Measurements from ENCODE around the gene ILDR2.

The ILDR2 gene

DNA sequence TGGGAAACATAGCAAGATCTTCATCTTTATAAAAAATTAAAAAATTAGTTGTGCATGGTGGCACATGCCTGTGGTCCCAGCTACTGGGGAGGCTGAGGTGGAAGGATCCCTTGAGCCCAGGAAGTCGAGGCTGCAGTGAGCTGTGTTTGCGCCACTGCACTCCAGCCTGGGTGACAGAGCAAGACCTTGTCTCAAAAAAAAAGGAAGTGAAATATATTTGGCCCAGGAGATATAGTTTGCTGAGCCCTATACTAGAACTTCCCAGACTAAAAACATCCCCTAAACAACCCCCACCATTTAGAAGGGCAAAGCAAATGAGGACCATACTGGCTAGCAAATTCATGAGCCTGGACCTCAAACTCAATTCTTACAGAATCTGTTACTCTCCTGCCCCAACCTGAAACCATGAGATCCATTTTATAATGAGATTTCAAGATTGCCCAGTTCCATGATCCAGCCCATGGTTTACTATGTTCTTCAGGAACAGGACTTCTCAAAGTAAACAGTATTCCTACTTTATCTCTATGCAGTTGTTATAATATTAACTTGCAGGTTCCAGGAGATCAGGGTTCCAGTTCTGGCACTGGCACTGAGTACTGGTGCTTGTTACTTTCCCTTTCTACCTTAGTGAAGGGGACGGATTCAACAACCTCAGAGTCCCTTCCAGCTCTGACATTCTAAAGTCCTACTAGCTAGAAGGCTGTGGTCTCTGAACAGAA is 50.4 kb downstream of the ILDR2 start:
- WGBS, result 74% methylated on average over 3 of the region's 3 CpGs
- no peaks in the 10 kb centered on the region for H3K36me3 ChIP-seq (ENCODE audit: insufficient read depth, low read length)
- H3K27ac ChIP-seq (ENCODE audit: low read depth, low read length), result no peak overlapping the region
- no peak overlapping the region for H3K4me3 ChIP-seq (ENCODE audit: low read length)
- H3K9me3 ChIP-seq (ENCODE audit: insufficient read depth, low read depth, low read length), result no peaks in the 10 kb centered on the region
- H3K27me3 ChIP-seq (ENCODE audit: insufficient read depth, low read length), result peaks cover 36% of the 10 kb centered on the region
- no peak overlapping the region for H3K9ac ChIP-seq (ENCODE audit: low read depth, low read length)
- H3K4me1 ChIP-seq (ENCODE audit: insufficient read depth, low read length), result peaks cover 9% of the 10 kb centered on the region; the same call in 1 of the 2 replicates

DNA sequence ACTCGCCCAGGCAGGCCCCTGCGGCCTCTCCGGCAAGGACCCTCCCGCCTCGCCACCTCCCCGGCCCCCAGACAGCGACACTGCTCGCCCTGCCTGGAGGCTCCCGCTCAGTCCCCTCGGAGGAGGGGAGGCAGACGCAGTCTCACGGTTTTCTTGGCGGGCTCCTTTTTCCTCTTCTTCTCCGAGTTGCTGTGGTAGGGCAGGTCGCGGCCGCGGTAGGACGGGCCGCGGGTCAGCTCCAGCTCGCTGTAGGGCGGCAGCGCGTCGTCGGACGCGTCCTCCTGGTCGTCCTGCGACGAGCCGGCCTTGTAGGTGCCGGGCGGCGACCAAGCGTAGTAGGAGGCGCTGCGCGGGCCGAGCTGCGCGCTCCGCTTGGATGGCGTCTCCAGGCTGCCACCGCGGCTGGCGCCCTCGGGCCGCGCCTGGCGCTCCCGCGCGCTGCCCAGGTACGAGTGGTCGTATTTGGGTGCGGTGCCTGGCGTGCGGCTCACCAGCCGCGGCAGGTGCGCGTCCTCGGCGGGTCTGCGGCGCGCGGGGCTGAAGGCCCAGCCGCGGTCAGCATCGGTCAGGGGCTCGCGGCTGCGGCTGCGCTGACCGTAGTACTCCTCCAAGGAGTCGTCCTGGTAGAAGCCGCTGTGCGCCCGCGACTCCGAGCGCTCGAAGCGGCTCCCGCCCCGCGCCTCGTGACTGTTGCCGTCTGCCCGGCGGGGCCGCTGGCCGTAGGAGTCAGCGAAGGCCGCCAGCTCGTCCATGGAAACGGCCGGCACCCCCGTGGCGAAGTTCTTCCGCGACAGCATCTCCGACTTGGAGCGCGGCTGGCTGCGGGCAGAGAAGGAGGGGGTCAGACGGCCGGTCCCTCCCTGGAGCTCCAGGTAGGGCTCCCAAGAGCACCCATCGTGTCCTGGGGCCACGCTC is 54.5 kb downstream of the ILDR2 start:
- H3K4me1 ChIP-seq (ENCODE audit: insufficient read depth, low read length), result peaks cover 4% of the 10 kb centered on the region; the same call in 1 of the 2 replicates
- peaks cover 61% of the 10 kb centered on the region for H3K27me3 ChIP-seq (ENCODE audit: insufficient read depth, low read length)
- WGBS, result 8% methylated on average over 113 of the region's 113 CpGs
- no peaks in the 10 kb centered on the region for H3K9me3 ChIP-seq (ENCODE audit: insufficient read depth, low read depth, low read length)
- peak overlapping the region; percentile 58 for H3K4me3 ChIP-seq (ENCODE audit: low read length)
- H3K27ac ChIP-seq (ENCODE audit: low read depth, low read length), result no peak overlapping the region
- peak overlapping the region; percentile 58 for H3K9ac ChIP-seq (ENCODE audit: low read depth, low read length)
- no peaks in the 10 kb centered on the region for H3K36me3 ChIP-seq (ENCODE audit: insufficient read depth, low read length)

DNA sequence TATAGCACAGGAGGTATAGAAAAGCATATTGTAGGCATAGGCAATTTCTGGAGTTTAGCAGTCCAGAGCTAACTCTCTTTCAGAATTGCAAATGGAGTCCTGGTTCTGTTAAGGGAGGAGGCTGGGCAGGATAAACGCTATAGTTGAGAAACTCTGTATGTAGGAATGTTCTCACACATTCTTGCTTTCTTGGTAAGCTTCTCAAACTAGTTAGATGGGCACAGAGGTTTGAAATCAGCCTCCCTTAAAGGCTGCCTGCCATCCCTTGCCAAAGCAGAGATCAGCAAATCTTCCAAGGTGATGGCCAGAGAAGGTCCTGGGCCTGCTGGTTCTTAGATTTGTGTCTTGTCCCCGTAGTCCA is 56.4 kb downstream of the ILDR2 start:
- Histone ChIP-seq H3K36me3 (ENCODE audit: insufficient read depth, low read length) (no peaks in the 10 kb centered on the region), H3K4me3 (ENCODE audit: low read length) (no peak overlapping the region), H3K9me3 (ENCODE audit: insufficient read depth, low read depth, low read length) (no peaks in the 10 kb centered on the region), H3K27ac (ENCODE audit: low read depth, low read length) (no peak overlapping the region), H3K9ac (ENCODE audit: low read depth, low read length) (no peak overlapping the region), H3K27me3 (ENCODE audit: insufficient read depth, low read length) (peaks cover 61% of the 10 kb centered on the region), H3K4me1 (ENCODE audit: insufficient read depth, low read length) (no peaks in the 10 kb centered on the region; the same call in 1 of the 2 replicates)
- WGBS, result 86% methylated on average over 2 of the region's 2 CpGs

GRCh38 chr1:166918088-166918955 is 57.0 kb downstream of the ILDR2 start:
- H3K4me3 ChIP-seq (ENCODE audit: low read length), result no peak overlapping the region
- 88% methylated on average over 5 of the region's 6 CpGs for WGBS
- H3K4me1 ChIP-seq (ENCODE audit: insufficient read depth, low read length), result no peaks in the 10 kb centered on the region; the same call in 1 of the 2 replicates
- H3K27me3 ChIP-seq (ENCODE audit: insufficient read depth, low read length), result peaks cover 58% of the 10 kb centered on the region
- no peaks in the 10 kb centered on the region for H3K36me3 ChIP-seq (ENCODE audit: insufficient read depth, low read length)
- H3K9me3 ChIP-seq (ENCODE audit: insufficient read depth, low read depth, low read length), result no peaks in the 10 kb centered on the region
- no peak overlapping the region for H3K27ac ChIP-seq (ENCODE audit: low read depth, low read length)
- H3K9ac ChIP-seq (ENCODE audit: low read depth, low read length), result no peak overlapping the region

GRCh38 chr1:166915941-166916340 is 59.4 kb downstream of the ILDR2 start:
- H3K27me3 ChIP-seq (ENCODE audit: insufficient read depth, low read length), result peaks cover 34% of the 10 kb centered on the region
- no peak overlapping the region for H3K4me3 ChIP-seq (ENCODE audit: low read length)
- no peaks in the 10 kb centered on the region for H3K36me3 ChIP-seq (ENCODE audit: insufficient read depth, low read length)
- no peaks in the 10 kb centered on the region; the same call in 1 of the 2 replicates for H3K4me1 ChIP-seq (ENCODE audit: insufficient read depth, low read length)
- H3K9ac ChIP-seq (ENCODE audit: low read depth, low read length), result no peak overlapping the region
- peaks cover 12% of the 10 kb centered on the region for H3K9me3 ChIP-seq (ENCODE audit: insufficient read depth, low read depth, low read length)
- no peak overlapping the region for H3K27ac ChIP-seq (ENCODE audit: low read depth, low read length)
- WGBS, result 53% methylated on average over 4 of the region's 4 CpGs

DNA sequence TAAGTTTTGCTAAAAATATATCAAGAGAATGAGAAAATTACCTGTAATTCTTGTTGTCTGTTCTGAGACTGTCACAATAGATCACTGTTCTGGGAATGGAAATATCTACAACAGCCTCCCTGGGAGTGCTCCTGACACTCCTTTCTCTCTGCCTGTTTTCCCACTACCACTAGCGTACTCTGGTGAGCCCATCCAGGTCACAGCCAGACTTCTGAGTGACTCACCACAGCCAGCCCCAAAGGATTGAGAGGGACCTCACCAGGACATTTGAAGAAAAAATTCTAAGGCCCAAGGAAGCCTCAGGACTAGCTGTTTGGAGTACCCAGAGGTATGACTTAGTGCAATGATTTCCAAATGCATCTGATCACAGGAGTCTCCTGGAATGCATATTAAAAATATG is 60.3 kb downstream of the ILDR2 start:
- Histone ChIP-seq H3K4me3 (ENCODE audit: low read length) (no peak overlapping the region), H3K36me3 (ENCODE audit: insufficient read depth, low read length) (no peaks in the 10 kb centered on the region), H3K9me3 (ENCODE audit: insufficient read depth, low read depth, low read length) (peaks cover 17% of the 10 kb centered on the region), H3K27me3 (ENCODE audit: insufficient read depth, low read length) (peaks cover 25% of the 10 kb centered on the region), H3K27ac (ENCODE audit: low read depth, low read length) (no peak overlapping the region), H3K4me1 (ENCODE audit: insufficient read depth, low read length) (no peaks in the 10 kb centered on the region; the same call in 1 of the 2 replicates), H3K9ac (ENCODE audit: low read depth, low read length) (no peak overlapping the region)
- 91% methylated on average over 1 of the region's 1 CpG for WGBS

- Histone ChIP-seq H3K4me3 (ENCODE audit: low read length) (no peak overlapping the region), H3K4me1 (ENCODE audit: insufficient read depth, low read length) (no peaks in the 10 kb centered on the region; the same call in 1 of the 2 replicates), H3K9me3 (ENCODE audit: insufficient read depth, low read depth, low read length) (peaks cover 17% of the 10 kb centered on the region), H3K27ac (ENCODE audit: low read depth, low read length) (no peak overlapping the region), H3K27me3 (ENCODE audit: insufficient read depth, low read length) (peaks cover 16% of the 10 kb centered on the region), H3K36me3 (ENCODE audit: insufficient read depth, low read length) (no peaks in the 10 kb centered on the region), H3K9ac (ENCODE audit: low read depth, low read length) (no peak overlapping the region)
- 100% methylated on average over 2 of the region's 3 CpGs for WGBS
These were observed 61.2 kb downstream of the ILDR2 start for GRCh38 chr1:166914111-166914510.

- WGBS, result no CpG with 5 or more reads among the region's 1 CpG
- no peaks in the 10 kb centered on the region; the same call in 1 of the 2 replicates for H3K4me1 ChIP-seq (ENCODE audit: insufficient read depth, low read length)
These were observed 63.7 kb downstream of the ILDR2 start for GRCh38 chr1:166911624-166912023.

GRCh38 chr1:166910396-166910994 is 64.8 kb downstream of the ILDR2 start:
- H3K9ac ChIP-seq (ENCODE audit: low read depth, low read length), result no peak overlapping the region
- no peaks in the 10 kb centered on the region; the same call in 1 of the 2 replicates for H3K4me1 ChIP-seq (ENCODE audit: insufficient read depth, low read length)
- no peaks in the 10 kb centered on the region for H3K27me3 ChIP-seq (ENCODE audit: insufficient read depth, low read length)
- 0% methylated on average over 1 of the region's 1 CpG for WGBS
- peaks cover 17% of the 10 kb centered on the region for H3K9me3 ChIP-seq (ENCODE audit: insufficient read depth, low read depth, low read length)
- H3K4me3 ChIP-seq (ENCODE audit: low read length), result no peak overlapping the region
- no peaks in the 10 kb centered on the region for H3K36me3 ChIP-seq (ENCODE audit: insufficient read depth, low read length)
- H3K27ac ChIP-seq (ENCODE audit: low read depth, low read length), result no peak overlapping the region

More at GRCh38 chr1:166911624-166912023, 63.7 kb downstream of the ILDR2 start:
- no peak overlapping the region for H3K9ac ChIP-seq (ENCODE audit: low read depth, low read length)
- no peaks in the 10 kb centered on the region for H3K36me3 ChIP-seq (ENCODE audit: insufficient read depth, low read length)
- no peak overlapping the region for H3K4me3 ChIP-seq (ENCODE audit: low read length)
- H3K27ac ChIP-seq (ENCODE audit: low read depth, low read length), result no peak overlapping the region
- peaks cover 17% of the 10 kb centered on the region for H3K9me3 ChIP-seq (ENCODE audit: insufficient read depth, low read depth, low read length)
- no peaks in the 10 kb centered on the region for H3K27me3 ChIP-seq (ENCODE audit: insufficient read depth, low read length)

GRCh38 chr1:166908942-166909341 is 66.4 kb downstream of the ILDR2 start:
- H3K9me3 ChIP-seq (ENCODE audit: insufficient read depth, low read depth, low read length), result peaks cover 17% of the 10 kb centered on the region
- H3K27ac ChIP-seq (ENCODE audit: low read depth, low read length), result no peak overlapping the region
- H3K9ac ChIP-seq (ENCODE audit: low read depth, low read length), result no peak overlapping the region
- H3K4me1 ChIP-seq (ENCODE audit: insufficient read depth, low read length), result no peaks in the 10 kb centered on the region
- no peaks in the 10 kb centered on the region for H3K36me3 ChIP-seq (ENCODE audit: insufficient read depth, low read length)
- no peaks in the 10 kb centered on the region for H3K27me3 ChIP-seq (ENCODE audit: insufficient read depth, low read length)
- H3K4me3 ChIP-seq (ENCODE audit: low read length), result no peak overlapping the region
- WGBS, result 92% methylated on average over 1 of the region's 1 CpG
